Measurements from ENCODE around the gene PDE10A.

DNA sequence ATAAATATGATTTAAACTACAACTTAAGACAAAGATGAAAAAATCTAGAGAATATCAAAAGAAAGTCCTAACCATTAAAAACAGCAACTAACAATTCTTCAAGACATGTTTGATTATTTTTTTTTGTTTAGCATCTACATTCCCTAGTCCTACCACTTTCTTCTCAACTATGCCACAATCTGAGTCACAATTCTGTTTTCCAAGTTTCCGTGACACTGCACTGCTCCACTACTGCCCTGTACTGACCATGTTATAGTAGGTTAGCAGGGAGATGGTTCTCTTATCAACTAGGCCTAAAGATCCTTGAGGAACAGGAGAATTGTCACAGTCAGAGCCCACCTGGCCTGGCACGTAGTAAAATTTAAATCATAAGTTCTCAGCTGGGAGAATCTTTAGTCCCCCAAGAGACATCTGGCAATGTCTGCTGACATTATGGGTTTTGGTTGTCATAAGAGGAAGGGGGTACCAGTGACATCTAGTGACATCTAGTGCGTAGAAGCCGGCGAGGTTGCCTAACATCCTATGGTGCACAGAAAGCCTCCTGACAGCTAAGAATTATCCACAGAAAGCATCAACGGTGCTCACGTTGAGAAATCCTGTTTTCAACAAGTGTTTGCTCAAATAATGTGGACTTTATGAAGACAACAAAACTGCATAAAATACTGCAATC lies 100.5 kb downstream of the PDE10A start:
- no peak for TF ChIP-seq ZNF274 (IDR thresholded peaks at IDR 0.05; ENCODE audit: low read depth, low read length)
- TF ChIP-seq YY1 (IDR thresholded peaks at IDR 0.05; ENCODE audit: insufficient read depth, insufficient read length), result no peak

Data from NT2/D1 (cell line).